Liver (tissue), 9 donors: Measurements from ENCODE around the gene SLC6A5. TPM values are rescaled to one million over a fixed set of nuclear protein-coding genes. Genes with fewer than 3 reads are reported as not detected.

Experiments used
- DNase-seq: peaks from one replicate; pipeline ENCODE4 v3.0.0-alpha.2; 2017; ENCODE audit warnings: low spot score
- H3K27ac ChIP-seq, 2 donors: one replicate each; pipeline ENCODE4 v1.7.0; 2013; ENCODE audit warnings: inconsistent platforms in 2 of 2, low read length in 2 of 2, control low read depth in 1 of 2, low read depth in 1 of 2, mild to moderate bottlenecking in 1 of 2
- H3K27me3 ChIP-seq, 4 donors: one replicate each; pipeline versions ENCODE4 v1.6.1 to v1.7.0; 2013; ENCODE audit warnings: low read length in 3 of 4, inconsistent platforms in 1 of 4, mild to moderate bottlenecking in 1 of 4, moderate library complexity in 1 of 4; ENCODE audit not compliant: control insufficient read depth in 4 of 4, insufficient read depth in 4 of 4
- H3K36me3 ChIP-seq, 4 donors: one replicate each; pipeline versions ENCODE4 v1.6.1 to v1.7.0; 2013; ENCODE audit warnings: low read length in 3 of 4, mild to moderate bottlenecking in 3 of 4, low read depth in 1 of 4, moderate library complexity in 1 of 4; ENCODE audit not compliant: control insufficient read depth in 4 of 4, insufficient read depth in 3 of 4
- H3K4me1 ChIP-seq, 4 donors: one replicate each; pipeline versions ENCODE4 v1.6.1 to v1.7.0; 2013; ENCODE audit warnings: low read length in 3 of 4, mild to moderate bottlenecking in 3 of 4, moderate library complexity in 1 of 4; ENCODE audit not compliant: control insufficient read depth in 4 of 4, insufficient read depth in 4 of 4
- H3K4me3 ChIP-seq, 3 donors: one replicate each; pipeline versions ENCODE4 v1.6.1 to v1.7.0; 2013; ENCODE audit warnings: low read length in 3 of 3, control low read depth in 1 of 3, low read depth in 1 of 3, mild to moderate bottlenecking in 1 of 3
- H3K9ac ChIP-seq, 2 donors: one replicate each; pipeline ENCODE4 v1.7.0; 2013; ENCODE audit warnings: low read length in 2 of 2, mild to moderate bottlenecking in 2 of 2, moderate library complexity in 2 of 2, control low read depth in 1 of 2, low read depth in 1 of 2
- H3K9me3 ChIP-seq, 4 donors: one replicate each; pipeline versions ENCODE4 v1.6.1 to v1.7.0; 2013; ENCODE audit warnings: low read length in 3 of 4; ENCODE audit not compliant: control insufficient read depth in 4 of 4
- EGR1 ChIP-seq, 2 donors: IDR thresholded peaks; 2 replicates each; pipeline ENCODE4 v1.6.1; 2016 to 2018; ENCODE audit warnings: antibody characterized with exemption in 2 of 2, low read depth in 2 of 2
- FOXA1 ChIP-seq: IDR thresholded peaks from 2 replicates; pipeline ENCODE4 v1.6.1; 2016; ENCODE audit warnings: antibody characterized with exemption
- FOXA2 ChIP-seq: IDR thresholded peaks from 2 replicates; pipeline ENCODE4 v1.6.1; 2016; ENCODE audit warnings: antibody characterized with exemption
- GABPA ChIP-seq, 2 donors: IDR thresholded peaks in 1 of 2; conservative IDR thresholded peaks in 1 of 2; 2 replicates each; pipeline ENCODE4 v1.6.1; 2016; ENCODE audit warnings: antibody characterized with exemption in 2 of 2, mild to moderate bottlenecking in 1 of 2, moderate library complexity in 1 of 2
- HNF4A ChIP-seq, 2 donors: conservative IDR thresholded peaks; 2 replicates each; pipeline ENCODE4 v1.6.1; 2016; ENCODE audit warnings: antibody characterized with exemption in 2 of 2, mild to moderate bottlenecking in 2 of 2
- HNF4G ChIP-seq: IDR thresholded peaks from 2 replicates; pipeline ENCODE4 v1.6.1; 2016; ENCODE audit warnings: antibody characterized with exemption
- JUND ChIP-seq, 2 donors: IDR thresholded peaks; 2 replicates each; pipeline ENCODE4 v1.6.1; 2016; ENCODE audit warnings: antibody characterized with exemption in 2 of 2
- NR2F2 ChIP-seq: IDR thresholded peaks from 2 replicates; pipeline ENCODE4 v1.6.1; 2016; ENCODE audit warnings: antibody characterized with exemption
- RAD21 ChIP-seq, 2 donors: IDR thresholded peaks; 2 replicates each; pipeline ENCODE4 v1.6.1; 2016; ENCODE audit warnings: antibody characterized with exemption in 2 of 2, mild to moderate bottlenecking in 2 of 2
- RXRA ChIP-seq, 2 donors: IDR thresholded peaks; 2 replicates each; pipeline ENCODE4 v1.6.1; 2017 to 2018; ENCODE audit warnings: antibody characterized with exemption in 2 of 2, mild to moderate bottlenecking in 1 of 2
- SP1 ChIP-seq: IDR thresholded peaks from 2 replicates; pipeline ENCODE4 v1.6.1; 2018; ENCODE audit warnings: antibody characterized with exemption, mild to moderate bottlenecking
- TAF1 ChIP-seq: conservative IDR thresholded peaks from 2 replicates; pipeline ENCODE4 v1.6.1; 2016; ENCODE audit warnings: antibody characterized with exemption, mild to moderate bottlenecking
- WGBS: extraction: QIAGEN DNeasy Blood & Tissue Kit; methylation state at CpG from one replicate; pipeline ENCODE4 v1.1.7; 2013; 5-methylcytosine and 5-hydroxymethylcytosine counted together
- polyA plus RNA-seq, 2 donors: library from polyadenylated mRNA; stranded (reverse) in 1 of 2; unstranded in 1 of 2; fragments of 200-250 nt in 1 of 2; fragments of >200 nt in 1 of 2; fragmentation: Nextera tagmentation in 1 of 2; extraction: Ambion mirVana in 1 of 2; gene quantifications; one replicate each; pipeline versions ENCODE4 v1.2.1 to v1.2.3, GENCODE V29; 2013 to 2015
- total RNA-seq, 2 donors: library from RNA; depleted of rRNA; stranded (reverse); fragments of >200 nt; gene quantifications; one replicate each; pipeline ENCODE4 v1.2.3, GENCODE V29; 2014
- TF ChIP-seq, protein P1 (sequence below): IDR thresholded peaks from 2 replicates; pipeline ENCODE4 v1.6.1; 2016; ENCODE audit warnings: antibody characterized with exemption
- TF ChIP-seq, protein P2 (sequence below): IDR thresholded peaks from 2 replicates; pipeline ENCODE4 v1.6.1; 2016; ENCODE audit warnings: antibody characterized with exemption
- TF ChIP-seq, protein P3 (sequence below): IDR thresholded peaks from 2 replicates; pipeline ENCODE4 v1.6.1; 2016; ENCODE audit warnings: antibody characterized with exemption, mild to moderate bottlenecking
- TF ChIP-seq, protein P4 (sequence below): IDR thresholded peaks from 2 replicates; pipeline ENCODE4 v1.6.1; 2016; ENCODE audit warnings: antibody characterized with exemption
- donor health status: healthy.
- donor health status: healthy.
- donor health status: healthy.
- donor health status: healthy.
- donor health status: healthy.

SLC6A5 gene
- total and polyA plus RNA-seq, 4 donors: not detected

DNA sequence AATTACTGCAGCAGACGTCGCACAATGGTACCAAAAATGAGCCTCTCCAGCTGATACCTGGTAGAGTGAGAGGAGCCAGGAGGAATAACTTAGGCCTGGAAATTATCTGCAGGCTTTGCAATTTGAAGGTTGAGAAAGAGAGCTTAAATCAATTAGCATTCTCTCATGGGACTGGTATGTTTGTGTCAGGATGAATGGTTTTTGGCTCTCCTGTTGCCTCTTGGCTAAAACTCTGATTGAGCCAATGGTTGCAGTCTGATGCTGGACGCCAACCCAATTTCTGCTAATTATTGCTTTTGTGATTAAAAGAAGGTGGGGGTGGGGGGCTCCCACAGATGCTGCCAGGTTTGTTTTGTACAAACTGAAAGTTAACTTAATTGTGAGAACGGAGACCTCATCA lies 57.5 kb downstream of the SLC6A5 start:
- H3K9me3 ChIP-seq: no peaks in the 10 kb centered on the region
- no peaks in the 10 kb centered on the region for H3K36me3 ChIP-seq
- H3K4me3 ChIP-seq: no peak overlapping the region
- no peak for DNase-seq
- peaks cover 0 to 3% (median 0%) of the 10 kb centered on the region in 4 donors for H3K27me3 ChIP-seq
- WGBS: 89% methylated on average over 4 of the region's 4 CpGs
- no peaks in the 10 kb centered on the region for H3K4me1 ChIP-seq
- H3K9ac ChIP-seq: no peak overlapping the region
- no peak overlapping the region for H3K27ac ChIP-seq
- TF ChIP-seq JUND (IDR thresholded peaks at IDR 0.05) (no peak), TAF1 (no peak)

DNA sequence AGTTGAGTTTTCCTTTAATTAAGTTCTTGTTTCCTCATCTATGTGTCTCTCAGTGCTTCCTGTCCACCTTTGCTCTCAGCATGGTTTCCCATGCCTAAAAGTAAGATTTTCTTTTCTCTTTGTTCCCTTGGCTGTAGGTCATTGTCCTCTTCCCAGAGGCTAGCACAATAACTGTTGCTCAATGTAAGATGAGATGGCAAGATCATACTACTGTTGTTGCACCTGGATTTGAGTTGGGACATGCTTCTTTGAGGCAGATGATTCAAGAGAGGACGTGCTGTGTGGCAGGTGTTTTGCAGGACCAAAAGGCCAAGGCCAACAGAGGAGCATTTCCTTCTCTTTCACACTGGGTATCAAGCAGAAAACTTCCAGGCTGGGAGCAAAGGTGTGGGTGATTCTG lies 58.7 kb downstream of the SLC6A5 start:
- no peak overlapping the region for H3K9ac ChIP-seq
- no peak for DNase-seq
- no peaks in the 10 kb centered on the region for H3K9me3 ChIP-seq
- no peak overlapping the region for H3K27ac ChIP-seq
- no peak overlapping the region for H3K4me3 ChIP-seq
- no peaks in the 10 kb centered on the region for H3K36me3 ChIP-seq
- TF ChIP-seq, protein P1, sequence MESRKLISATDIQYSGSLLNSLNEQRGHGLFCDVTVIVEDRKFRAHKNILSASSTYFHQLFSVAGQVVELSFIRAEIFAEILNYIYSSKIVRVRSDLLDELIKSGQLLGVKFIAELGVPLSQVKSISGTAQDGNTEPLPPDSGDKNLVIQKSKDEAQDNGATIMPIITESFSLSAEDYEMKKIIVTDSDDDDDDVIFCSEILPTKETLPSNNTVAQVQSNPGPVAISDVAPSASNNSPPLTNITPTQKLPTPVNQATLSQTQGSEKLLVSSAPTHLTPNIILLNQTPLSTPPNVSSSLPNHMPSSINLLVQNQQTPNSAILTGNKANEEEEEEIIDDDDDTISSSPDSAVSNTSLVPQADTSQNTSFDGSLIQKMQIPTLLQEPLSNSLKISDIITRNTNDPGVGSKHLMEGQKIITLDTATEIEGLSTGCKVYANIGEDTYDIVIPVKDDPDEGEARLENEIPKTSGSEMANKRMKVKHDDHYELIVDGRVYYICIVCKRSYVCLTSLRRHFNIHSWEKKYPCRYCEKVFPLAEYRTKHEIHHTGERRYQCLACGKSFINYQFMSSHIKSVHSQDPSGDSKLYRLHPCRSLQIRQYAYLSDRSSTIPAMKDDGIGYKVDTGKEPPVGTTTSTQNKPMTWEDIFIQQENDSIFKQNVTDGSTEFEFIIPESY: no peak
- TF ChIP-seq RAD21 (IDR thresholded peaks at IDR 0.05) (no peak), JUND (IDR thresholded peaks at IDR 0.05) (no peak), EGR1 (IDR thresholded peaks at IDR 0.05; ENCODE audit: low read depth in 2 of 2) (no peak), HNF4A (conservative IDR thresholded peaks at IDR 0.05) (no peak), SP1 (no peak), FOXA1 (no peak), FOXA2 (no peak)
- 39% methylated on average over 1 of the region's 1 CpG for WGBS
- H3K27me3 ChIP-seq: peaks cover 0 to 3% (median 0%) of the 10 kb centered on the region in 4 donors
- no peaks in the 10 kb centered on the region for H3K4me1 ChIP-seq

DNA sequence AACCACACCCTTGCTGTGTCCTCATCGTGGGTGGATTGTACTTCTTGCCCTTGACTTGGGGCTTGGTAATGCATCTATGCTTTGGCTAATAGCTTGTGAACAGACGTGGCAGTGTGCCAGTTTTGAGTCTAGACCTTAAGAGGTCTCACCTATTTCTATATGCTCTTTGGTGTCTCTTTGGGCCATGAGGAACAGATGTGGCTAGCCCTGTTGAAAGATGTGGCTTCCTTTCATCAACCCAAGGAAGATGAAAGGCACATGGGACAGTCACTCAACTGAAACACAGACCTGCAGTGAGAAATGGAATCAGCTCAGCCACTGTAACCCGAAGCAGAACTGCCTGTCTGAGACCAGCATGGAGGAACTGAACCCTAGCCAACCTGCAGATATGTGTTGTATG lies 62.0 kb downstream of the SLC6A5 start:
- Histone ChIP-seq H3K27ac (no peak overlapping the region), H3K27me3 (no peaks in the 10 kb centered on the region), H3K9me3 (no peaks in the 10 kb centered on the region), H3K4me1 (no peaks in the 10 kb centered on the region), H3K4me3 (no peak overlapping the region), H3K36me3 (no peaks in the 10 kb centered on the region), H3K9ac (no peak overlapping the region)
- TF ChIP-seq FOXA1 (no peak), HNF4G (no peak)
- TF ChIP-seq, protein P2, sequence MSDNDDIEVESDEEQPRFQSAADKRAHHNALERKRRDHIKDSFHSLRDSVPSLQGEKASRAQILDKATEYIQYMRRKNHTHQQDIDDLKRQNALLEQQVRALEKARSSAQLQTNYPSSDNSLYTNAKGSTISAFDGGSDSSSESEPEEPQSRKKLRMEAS: no peak
- 58% methylated on average over 3 of the region's 3 CpGs for WGBS
- no peak for DNase-seq

DNA sequence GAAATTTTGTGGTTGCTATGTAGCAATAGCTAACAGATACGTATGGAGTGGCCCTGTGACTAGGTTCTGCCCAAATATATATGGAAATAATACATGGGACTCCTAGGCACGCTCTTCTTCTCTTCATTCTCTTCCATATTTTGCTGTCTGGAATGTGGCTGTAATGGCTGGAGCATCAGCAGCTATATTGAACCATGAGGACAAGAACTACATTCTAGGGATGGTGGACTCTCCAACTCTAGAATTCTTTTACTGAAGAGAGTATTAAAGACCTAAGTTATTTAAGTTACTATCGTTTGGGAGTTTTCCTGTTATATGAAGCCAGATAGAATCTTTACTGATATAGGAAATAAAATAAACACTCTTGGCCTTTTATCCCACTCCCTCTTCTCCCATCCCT lies 62.4 kb downstream of the SLC6A5 start:
- H3K9ac ChIP-seq: no peak overlapping the region
- no peak overlapping the region for H3K27ac ChIP-seq
- no peak for DNase-seq
- no peaks in the 10 kb centered on the region for H3K36me3 ChIP-seq
- H3K9me3 ChIP-seq: no peaks in the 10 kb centered on the region
- no peak overlapping the region for H3K4me3 ChIP-seq
- H3K4me1 ChIP-seq: no peaks in the 10 kb centered on the region
- H3K27me3 ChIP-seq: peaks cover 0 to under 1% (median 0%) of the 10 kb centered on the region in 4 donors
- WGBS: 70% methylated on average over 3 of the region's 3 CpGs
- TF ChIP-seq HNF4G (no peak), RXRA (IDR thresholded peaks at IDR 0.05) (no peak), GABPA (IDR thresholded peaks at IDR 0.05 in 1 of 2, conservative IDR thresholded peaks at IDR 0.05 in 1 of 2) (no peak), HNF4A (conservative IDR thresholded peaks at IDR 0.05) (no peak), NR2F2 (no peak), JUND (IDR thresholded peaks at IDR 0.05) (no peak), FOXA1 (no peak), FOXA2 (no peak), TAF1 (no peak), SP1 (no peak)
- TF ChIP-seq, protein P3, sequence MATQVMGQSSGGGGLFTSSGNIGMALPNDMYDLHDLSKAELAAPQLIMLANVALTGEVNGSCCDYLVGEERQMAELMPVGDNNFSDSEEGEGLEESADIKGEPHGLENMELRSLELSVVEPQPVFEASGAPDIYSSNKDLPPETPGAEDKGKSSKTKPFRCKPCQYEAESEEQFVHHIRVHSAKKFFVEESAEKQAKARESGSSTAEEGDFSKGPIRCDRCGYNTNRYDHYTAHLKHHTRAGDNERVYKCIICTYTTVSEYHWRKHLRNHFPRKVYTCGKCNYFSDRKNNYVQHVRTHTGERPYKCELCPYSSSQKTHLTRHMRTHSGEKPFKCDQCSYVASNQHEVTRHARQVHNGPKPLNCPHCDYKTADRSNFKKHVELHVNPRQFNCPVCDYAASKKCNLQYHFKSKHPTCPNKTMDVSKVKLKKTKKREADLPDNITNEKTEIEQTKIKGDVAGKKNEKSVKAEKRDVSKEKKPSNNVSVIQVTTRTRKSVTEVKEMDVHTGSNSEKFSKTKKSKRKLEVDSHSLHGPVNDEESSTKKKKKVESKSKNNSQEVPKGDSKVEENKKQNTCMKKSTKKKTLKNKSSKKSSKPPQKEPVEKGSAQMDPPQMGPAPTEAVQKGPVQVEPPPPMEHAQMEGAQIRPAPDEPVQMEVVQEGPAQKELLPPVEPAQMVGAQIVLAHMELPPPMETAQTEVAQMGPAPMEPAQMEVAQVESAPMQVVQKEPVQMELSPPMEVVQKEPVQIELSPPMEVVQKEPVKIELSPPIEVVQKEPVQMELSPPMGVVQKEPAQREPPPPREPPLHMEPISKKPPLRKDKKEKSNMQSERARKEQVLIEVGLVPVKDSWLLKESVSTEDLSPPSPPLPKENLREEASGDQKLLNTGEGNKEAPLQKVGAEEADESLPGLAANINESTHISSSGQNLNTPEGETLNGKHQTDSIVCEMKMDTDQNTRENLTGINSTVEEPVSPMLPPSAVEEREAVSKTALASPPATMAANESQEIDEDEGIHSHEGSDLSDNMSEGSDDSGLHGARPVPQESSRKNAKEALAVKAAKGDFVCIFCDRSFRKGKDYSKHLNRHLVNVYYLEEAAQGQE: no peak
- TF ChIP-seq, protein P1: no peak
- TF ChIP-seq, protein P4, sequence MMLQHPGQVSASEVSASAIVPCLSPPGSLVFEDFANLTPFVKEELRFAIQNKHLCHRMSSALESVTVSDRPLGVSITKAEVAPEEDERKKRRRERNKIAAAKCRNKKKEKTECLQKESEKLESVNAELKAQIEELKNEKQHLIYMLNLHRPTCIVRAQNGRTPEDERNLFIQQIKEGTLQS: no peak
